Measurements from ENCODE around the gene CLCN2. TPM values are rescaled to one million over a fixed set of nuclear protein-coding genes. Genes with fewer than 3 reads are reported as not detected.

CLCN2 gene
- total RNA-seq, 1 donor from 2014 or later: 17.8 TPM

- Mint-ChIP-seq H3K27me3 (ENCODE audit: unreplicated experiment) (peaks cover 2% of the 10 kb centered on the region), H3K9me3 (ENCODE audit: unreplicated experiment) (peaks cover 6% of the 10 kb centered on the region), H3K27ac (ENCODE audit: unreplicated experiment) (no peak overlapping the region), H3K36me3 (ENCODE audit: unreplicated experiment) (no peaks in the 10 kb centered on the region), H3K4me1 (ENCODE audit: low read depth, unreplicated experiment) (peaks cover 9% of the 10 kb centered on the region), H3K4me3 (ENCODE audit: unreplicated experiment) (no peak overlapping the region)
- TF ChIP-seq, protein P1, sequence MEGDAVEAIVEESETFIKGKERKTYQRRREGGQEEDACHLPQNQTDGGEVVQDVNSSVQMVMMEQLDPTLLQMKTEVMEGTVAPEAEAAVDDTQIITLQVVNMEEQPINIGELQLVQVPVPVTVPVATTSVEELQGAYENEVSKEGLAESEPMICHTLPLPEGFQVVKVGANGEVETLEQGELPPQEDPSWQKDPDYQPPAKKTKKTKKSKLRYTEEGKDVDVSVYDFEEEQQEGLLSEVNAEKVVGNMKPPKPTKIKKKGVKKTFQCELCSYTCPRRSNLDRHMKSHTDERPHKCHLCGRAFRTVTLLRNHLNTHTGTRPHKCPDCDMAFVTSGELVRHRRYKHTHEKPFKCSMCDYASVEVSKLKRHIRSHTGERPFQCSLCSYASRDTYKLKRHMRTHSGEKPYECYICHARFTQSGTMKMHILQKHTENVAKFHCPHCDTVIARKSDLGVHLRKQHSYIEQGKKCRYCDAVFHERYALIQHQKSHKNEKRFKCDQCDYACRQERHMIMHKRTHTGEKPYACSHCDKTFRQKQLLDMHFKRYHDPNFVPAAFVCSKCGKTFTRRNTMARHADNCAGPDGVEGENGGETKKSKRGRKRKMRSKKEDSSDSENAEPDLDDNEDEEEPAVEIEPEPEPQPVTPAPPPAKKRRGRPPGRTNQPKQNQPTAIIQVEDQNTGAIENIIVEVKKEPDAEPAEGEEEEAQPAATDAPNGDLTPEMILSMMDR (IDR thresholded peaks at IDR 0.05; ENCODE audit: partially characterized antibody, unreplicated experiment): no peak
- DNase-seq: no peak
Measured at GRCh38 chr3:184368116-184368515, 6.7 kb upstream of the CLCN2 start.

GRCh38 chr3:184366619-184367289 is 5.3 kb upstream of the CLCN2 start:
- H3K27ac Mint-ChIP-seq (ENCODE audit: unreplicated experiment): no peak overlapping the region
- peaks cover 5% of the 10 kb centered on the region for H3K27me3 Mint-ChIP-seq (ENCODE audit: unreplicated experiment)
- TF ChIP-seq, protein P1 (IDR thresholded peaks at IDR 0.05; ENCODE audit: partially characterized antibody, unreplicated experiment): no peak
- H3K4me3 Mint-ChIP-seq (ENCODE audit: unreplicated experiment): no peak overlapping the region
- H3K4me1 Mint-ChIP-seq (ENCODE audit: low read depth, unreplicated experiment): peaks cover 2% of the 10 kb centered on the region
- H3K9me3 Mint-ChIP-seq (ENCODE audit: unreplicated experiment): peaks cover 8% of the 10 kb centered on the region
- H3K36me3 Mint-ChIP-seq (ENCODE audit: unreplicated experiment): no peaks in the 10 kb centered on the region
- DNase-seq: no peak

GRCh38 chr3:184362668-184363546 is 1.5 kb upstream of the CLCN2 start:
- DNase-seq: peak; percentile 96
- TF ChIP-seq, protein P1 (IDR thresholded peaks at IDR 0.05; ENCODE audit: partially characterized antibody, unreplicated experiment): peak; percentile 49
- peaks cover 16% of the 10 kb centered on the region for H3K27me3 Mint-ChIP-seq (ENCODE audit: unreplicated experiment)
- H3K27ac Mint-ChIP-seq (ENCODE audit: unreplicated experiment): peak overlapping the region; percentile 91
- peak overlapping the region; percentile 96 for H3K4me3 Mint-ChIP-seq (ENCODE audit: unreplicated experiment)
- H3K36me3 Mint-ChIP-seq (ENCODE audit: unreplicated experiment): no peaks in the 10 kb centered on the region
- no peaks in the 10 kb centered on the region for H3K4me1 Mint-ChIP-seq (ENCODE audit: low read depth, unreplicated experiment)
- H3K9me3 Mint-ChIP-seq (ENCODE audit: unreplicated experiment): peaks cover 11% of the 10 kb centered on the region

DNA sequence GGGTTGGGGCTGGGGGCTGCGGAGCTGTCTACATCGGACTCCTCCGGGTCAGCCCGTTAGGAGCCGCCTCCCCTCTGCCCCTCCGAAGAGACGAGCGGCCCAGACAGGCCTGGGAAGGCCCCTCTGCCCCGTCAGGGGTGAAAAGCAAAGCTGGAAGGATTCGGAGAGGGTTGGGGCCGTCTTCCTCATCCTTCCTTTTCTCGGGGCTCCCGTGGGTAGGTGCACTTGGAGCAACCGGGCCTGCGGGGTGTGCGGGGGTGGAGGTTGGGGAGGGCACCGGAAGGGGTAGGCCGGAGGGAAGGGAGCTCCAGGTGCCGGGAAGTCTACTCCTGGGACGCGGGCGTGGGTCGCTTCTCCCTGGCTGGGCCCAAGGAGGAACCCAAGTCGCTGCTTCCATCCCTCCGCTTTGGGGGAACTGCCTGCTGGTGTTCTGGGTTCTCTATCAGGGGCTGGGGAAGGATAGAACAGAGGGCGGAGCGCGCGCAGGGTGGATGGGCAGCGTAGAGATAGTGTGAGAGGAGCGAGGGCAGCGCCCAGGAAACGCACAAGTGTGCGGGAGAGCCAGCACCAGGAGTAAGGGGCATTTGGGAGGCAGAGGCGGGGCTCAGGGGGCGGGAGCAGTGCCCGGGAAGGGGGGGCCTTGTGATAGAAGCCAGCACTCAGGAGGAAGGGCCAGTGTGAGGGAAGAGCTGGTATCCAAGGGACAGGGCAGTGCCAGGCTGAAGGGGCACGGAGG is 695 bp upstream of the CLCN2 start:
- Mint-ChIP-seq H3K27ac (ENCODE audit: unreplicated experiment) (peak overlapping the region; percentile 91), H3K9me3 (ENCODE audit: unreplicated experiment) (peaks cover 11% of the 10 kb centered on the region), H3K4me3 (ENCODE audit: unreplicated experiment) (peak overlapping the region; percentile 96), H3K27me3 (ENCODE audit: unreplicated experiment) (peaks cover 16% of the 10 kb centered on the region), H3K4me1 (ENCODE audit: low read depth, unreplicated experiment) (no peaks in the 10 kb centered on the region), H3K36me3 (ENCODE audit: unreplicated experiment) (no peaks in the 10 kb centered on the region)
- TF ChIP-seq, protein P1 (IDR thresholded peaks at IDR 0.05; ENCODE audit: partially characterized antibody, unreplicated experiment): no peak
- DNase-seq: peak; percentile 65

Data from glutamatergic neuron (in vitro differentiated cells).